AG04449 (cell line): ENCODE results near the gene LRRC51.

Experiments
- CTCF ChIA-PET: fragments of 350-600 bp; formaldehyde crosslinking; extraction: SDS; loops from one replicate; lab custom pipeline; 2021; ENCODE audit warnings: antibody characterized with exemption; lab: Yijun Ruan, JAX
- POLR2A ChIA-PET: fragments of 400-600, 350-600 bp; formaldehyde crosslinking; extraction: SDS; loops from one replicate; lab custom pipeline; 2020; ENCODE audit warnings: antibody characterized with exemption, inconsistent platforms; lab: Yijun Ruan, JAX
- DNase-seq: peaks from one replicate; pipeline ENCODE4 v3.0.0-alpha.2; 2010; ENCODE audit warnings: low read depth, low spot score
- H3K4me3 ChIP-seq: 2 replicates; pipeline ENCODE4 v1.5.1; 2011; ENCODE audit warnings: low read depth, mild to moderate bottlenecking, control low read depth, low read length
- TF ChIP-seq, protein P1 (sequence below): IDR thresholded peaks from one replicate; pipeline ENCODE4 v1.5.1; 2011; ENCODE audit warnings: mild to moderate bottlenecking, moderate library complexity, low read length, control low read depth, inconsistent platforms; ENCODE audit not compliant: insufficient read depth; ENCODE audit errors: missing control alignments

Gene LRRC51

DNA sequence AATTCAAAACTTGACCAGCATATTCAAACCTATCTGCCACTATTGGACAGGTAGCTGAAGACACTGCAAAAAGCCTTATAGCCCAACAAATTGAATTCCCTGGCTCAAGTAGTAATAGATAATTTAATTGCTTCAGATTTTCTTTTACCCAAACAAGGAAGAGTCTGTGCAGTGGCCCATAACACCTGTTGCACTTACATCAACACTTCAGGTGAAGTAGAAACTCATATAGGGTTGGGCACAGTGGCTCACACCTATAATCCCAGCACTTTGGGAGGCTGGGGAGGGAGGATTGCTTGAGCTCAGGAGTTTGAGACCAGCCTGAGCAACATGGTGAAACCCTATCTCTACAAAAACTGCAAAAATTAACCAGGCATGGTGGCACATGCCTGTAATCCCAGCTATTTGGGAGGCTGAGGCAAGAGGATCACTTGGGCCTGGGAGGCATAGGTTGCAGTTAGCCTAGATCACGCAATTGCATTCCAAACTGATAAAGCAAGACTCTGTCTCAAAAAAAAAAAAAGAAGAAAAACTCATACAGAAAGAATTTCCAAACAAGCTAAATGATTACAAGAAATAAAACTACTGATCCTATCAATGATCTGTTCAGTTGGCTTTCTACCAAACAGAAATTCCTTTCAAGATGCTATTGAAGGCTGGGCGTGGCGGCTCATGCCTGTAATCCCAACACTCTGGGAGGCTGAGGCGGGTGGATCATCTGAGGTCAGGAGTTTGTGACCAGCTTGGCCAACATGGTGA lies 64.3 kb downstream of the LRRC51 start:
- TF ChIP-seq, protein P1, sequence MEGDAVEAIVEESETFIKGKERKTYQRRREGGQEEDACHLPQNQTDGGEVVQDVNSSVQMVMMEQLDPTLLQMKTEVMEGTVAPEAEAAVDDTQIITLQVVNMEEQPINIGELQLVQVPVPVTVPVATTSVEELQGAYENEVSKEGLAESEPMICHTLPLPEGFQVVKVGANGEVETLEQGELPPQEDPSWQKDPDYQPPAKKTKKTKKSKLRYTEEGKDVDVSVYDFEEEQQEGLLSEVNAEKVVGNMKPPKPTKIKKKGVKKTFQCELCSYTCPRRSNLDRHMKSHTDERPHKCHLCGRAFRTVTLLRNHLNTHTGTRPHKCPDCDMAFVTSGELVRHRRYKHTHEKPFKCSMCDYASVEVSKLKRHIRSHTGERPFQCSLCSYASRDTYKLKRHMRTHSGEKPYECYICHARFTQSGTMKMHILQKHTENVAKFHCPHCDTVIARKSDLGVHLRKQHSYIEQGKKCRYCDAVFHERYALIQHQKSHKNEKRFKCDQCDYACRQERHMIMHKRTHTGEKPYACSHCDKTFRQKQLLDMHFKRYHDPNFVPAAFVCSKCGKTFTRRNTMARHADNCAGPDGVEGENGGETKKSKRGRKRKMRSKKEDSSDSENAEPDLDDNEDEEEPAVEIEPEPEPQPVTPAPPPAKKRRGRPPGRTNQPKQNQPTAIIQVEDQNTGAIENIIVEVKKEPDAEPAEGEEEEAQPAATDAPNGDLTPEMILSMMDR, result no peak
- DNase-seq, result peak; percentile 85
- CTCF ChIA-PET, result interaction anchor here (0.7 to 3.3 kb wide), 35 partner anchors 8 to 289 kb away, joined by 3 to 46 read pairs (median 7); partner anchors contain the start of genes ANAPC15 and LAMTOR1
- no peak overlapping the region for H3K4me3 ChIP-seq
- POLR2A ChIA-PET, result interaction anchor here (0.7 to 1.6 kb wide), 3 partner anchors 43 to 286 kb away, joined by 3 to 7 read pairs (median 3); no protein-coding TSS in a partner anchor
